Pancreas (tissue), 10 donors: ENCODE results near the gene RAC2. TPM values are rescaled to one million over a fixed set of nuclear protein-coding genes. Genes with fewer than 3 reads are reported as not detected.

Experiments used
- ATAC-seq, 4 donors: fragments of 200-7000 bp; cut with Tn5 transposase; one replicate each; pipeline versions ENCODE4 v1.8.0 to v1.9.1; 2020; ENCODE audit warnings: mild to moderate bottlenecking in 4 of 4, moderate library complexity in 4 of 4
- DNase-seq, 6 donors: peaks; one replicate each; pipeline ENCODE4 v3.0.0-alpha.2; 2020
- FAIRE-seq: peaks from 2 replicates; lab custom pipeline; 2012; peaks lifted over from hg19 to GRCh38; lab: Jason Lieb, UNC
- H3K27ac ChIP-seq, 4 donors: fragments of 200-600 bp; sonication (generic); 1 replicate in 3 of 4; 2 replicates in 1 of 4; pipeline versions ENCODE4 v1.5.0 to v1.8.0; 2020
- H3K27me3 ChIP-seq, 4 donors: fragments of 200-600 bp; one replicate each; pipeline ENCODE4 v1.8.0; 2021
- H3K36me3 ChIP-seq, 3 donors: fragments of 200-600 bp; sonication (generic) in 1 of 3; one replicate each; pipeline versions ENCODE4 v1.5.0 to v1.8.0; 2020 to 2021
- H3K4me1 ChIP-seq, 3 donors: fragments of 200-600 bp; one replicate each; pipeline ENCODE4 v1.8.0; 2021
- H3K4me3 ChIP-seq, 4 donors: fragments of 200-600 bp; sonication (generic) in 2 of 4; one replicate each; pipeline versions ENCODE4 v1.5.0 to v1.8.0; 2020 to 2021
- H3K9me3 ChIP-seq, 4 donors: fragments of 200-600 bp; one replicate each; pipeline ENCODE4 v1.8.0; 2021
- WGBS, 2 donors: extraction: QIAGEN DNeasy Blood & Tissue Kit; methylation state at CpG; one replicate each; pipeline ENCODE4 v1.1.7; 2013; 5-methylcytosine and 5-hydroxymethylcytosine counted together
- intact Hi-C, 3 donors: fragments of 100-400 bp; cut with DNase I; formaldehyde crosslinking; loops; one replicate each; pipeline versions ENCODE4 v1.11.1 to v1.14.2; 2022
- polyA plus RNA-seq, 2 donors: library from polyadenylated mRNA; stranded (reverse); fragments of 200-250 nt; gene quantifications; one replicate each; pipeline ENCODE4 v1.2.3, GENCODE V29; 2013
- total RNA-seq, 6 donors: library from RNA; stranded (reverse); fragmentation: NEBNext Ultra II Directional in 4 of 6; extraction: Animal tissue kit (Norgen Biotek cat#: 25700) in 4 of 6; gene quantifications; one replicate each; pipeline versions ENCODE4 v1.2.1 to v1.2.4, GENCODE V29; 2021 to 2023
- TF ChIP-seq, protein P1 (sequence below), 4 donors: fragments of 200-600 bp; sonication (generic) in 3 of 4; IDR thresholded peaks; one replicate each; pipeline versions ENCODE4 v1.5.0 to v1.8.0; 2021; ENCODE audit warnings: antibody characterized with exemption in 4 of 4
- donor health status: healthy with polysubstance abuse.
- donor health status: DM: no; HTN: no; CAD: no; lungs with moderate emphysema.
- donor health status: DM: no; HTN: no; CAD: no.
- donor health status: control.
- donor health status: control.
- donor health status: Bipolar disorder and iron deficiency.
- donor health status: DM: yes; HTN: yes; CAD: no.
- donor health status: DM: no; HTN: no; CAD: no.
- donor health status: DM: no; HTN: no; CAD: no.
- donor health status: DM: yes; HTN: yes; CAD: no.

Gene RAC2
- total and polyA plus RNA-seq, 8 donors, result 0.91 to 12.8 (median 3.0) TPM

DNA sequence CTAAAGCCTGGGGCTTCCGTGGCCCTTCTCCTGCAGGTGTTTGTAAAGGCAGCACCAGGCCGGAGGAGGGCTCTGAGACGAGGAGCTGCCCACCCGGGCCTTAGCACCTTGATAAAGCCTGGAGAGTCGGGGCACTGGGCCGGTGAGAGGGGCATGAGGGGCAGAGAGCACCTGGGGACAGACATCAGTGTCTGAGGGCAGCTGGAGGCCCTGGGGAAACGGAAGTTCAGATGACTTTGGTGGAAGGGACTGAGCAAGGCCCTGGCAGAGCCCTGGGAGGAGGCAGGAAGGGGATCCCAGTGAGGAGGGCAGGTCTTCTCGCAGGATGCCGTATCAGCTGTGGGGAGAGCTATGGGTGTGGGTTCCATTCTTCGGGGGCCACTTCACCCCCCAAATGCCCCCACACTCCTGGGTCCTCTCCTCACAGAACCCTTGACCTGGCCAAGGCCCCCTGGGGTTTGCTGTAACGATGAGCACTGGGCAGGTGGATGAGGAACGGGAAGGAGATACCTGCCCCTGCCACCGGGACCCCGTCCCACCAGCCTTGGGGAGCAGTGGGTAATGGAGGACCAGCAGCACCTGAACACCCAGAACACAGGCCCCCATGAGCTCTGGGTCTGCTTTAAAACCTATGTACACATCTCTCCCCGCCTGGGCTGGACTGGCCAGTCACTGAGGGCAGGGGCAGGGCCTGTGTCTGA lies 63.4 kb downstream of the RAC2 start:
- no peak for ATAC-seq
- peaks cover 0 to 8% (median 0%) of the 10 kb centered on the region in 3 donors for H3K4me1 ChIP-seq
- no peaks in the 10 kb centered on the region for H3K27me3 ChIP-seq
- H3K4me3 ChIP-seq, result no peak overlapping the region
- no peak overlapping the region for H3K27ac ChIP-seq
- peak in 2 of 6 donors; percentile 50 to 58 for DNase-seq
- 79 to 83% methylated on average over 15 of the region's 15 CpGs for WGBS, 2 donors
- TF ChIP-seq, protein P1, sequence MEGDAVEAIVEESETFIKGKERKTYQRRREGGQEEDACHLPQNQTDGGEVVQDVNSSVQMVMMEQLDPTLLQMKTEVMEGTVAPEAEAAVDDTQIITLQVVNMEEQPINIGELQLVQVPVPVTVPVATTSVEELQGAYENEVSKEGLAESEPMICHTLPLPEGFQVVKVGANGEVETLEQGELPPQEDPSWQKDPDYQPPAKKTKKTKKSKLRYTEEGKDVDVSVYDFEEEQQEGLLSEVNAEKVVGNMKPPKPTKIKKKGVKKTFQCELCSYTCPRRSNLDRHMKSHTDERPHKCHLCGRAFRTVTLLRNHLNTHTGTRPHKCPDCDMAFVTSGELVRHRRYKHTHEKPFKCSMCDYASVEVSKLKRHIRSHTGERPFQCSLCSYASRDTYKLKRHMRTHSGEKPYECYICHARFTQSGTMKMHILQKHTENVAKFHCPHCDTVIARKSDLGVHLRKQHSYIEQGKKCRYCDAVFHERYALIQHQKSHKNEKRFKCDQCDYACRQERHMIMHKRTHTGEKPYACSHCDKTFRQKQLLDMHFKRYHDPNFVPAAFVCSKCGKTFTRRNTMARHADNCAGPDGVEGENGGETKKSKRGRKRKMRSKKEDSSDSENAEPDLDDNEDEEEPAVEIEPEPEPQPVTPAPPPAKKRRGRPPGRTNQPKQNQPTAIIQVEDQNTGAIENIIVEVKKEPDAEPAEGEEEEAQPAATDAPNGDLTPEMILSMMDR (IDR thresholded peaks at IDR 0.05), result no peak
- FAIRE-seq, result no peak
- no peaks in the 10 kb centered on the region for H3K36me3 ChIP-seq
- H3K9me3 ChIP-seq, result no peaks in the 10 kb centered on the region
- intact Hi-C loops, result no loop called here

DNA sequence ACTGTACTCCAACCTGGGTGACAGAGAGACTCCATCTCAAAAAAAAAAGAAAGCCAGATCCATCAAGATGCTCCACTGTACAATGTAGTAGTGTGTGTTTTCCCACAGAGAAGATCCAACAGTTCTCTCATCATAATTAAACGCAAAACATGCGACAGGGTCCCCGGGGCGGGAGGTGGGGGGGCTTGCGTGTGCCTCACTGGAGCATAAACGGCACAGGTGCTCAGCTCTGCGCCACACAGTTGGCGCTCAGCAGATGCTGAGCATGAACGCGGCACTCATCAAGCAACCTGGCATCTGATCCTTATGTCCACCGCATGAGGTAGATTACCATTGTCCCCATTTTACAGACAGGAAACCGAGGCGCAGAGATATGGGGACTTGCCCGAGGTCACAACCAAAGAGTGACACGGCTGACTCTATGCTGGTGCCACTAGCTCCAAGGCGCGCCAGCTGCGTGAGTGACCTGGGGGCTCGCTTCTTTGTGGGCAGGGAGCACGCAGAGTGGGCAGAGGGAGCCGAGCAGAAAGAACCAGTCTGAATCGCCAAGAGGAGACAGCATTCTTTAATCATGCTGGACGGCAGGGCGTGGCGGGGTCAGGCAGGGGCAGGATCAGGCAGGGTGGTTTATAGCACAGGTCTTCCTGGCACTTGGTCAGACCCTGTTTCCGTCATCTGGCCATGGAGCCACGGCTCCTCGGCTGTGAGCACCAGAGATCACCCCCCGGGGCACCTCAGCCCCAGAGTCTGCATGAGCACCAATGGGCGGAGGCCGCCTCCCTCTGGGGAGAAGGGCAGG lies 64.2 kb downstream of the RAC2 start:
- no peak for ATAC-seq
- H3K4me1 ChIP-seq, result peaks cover 0 to 8% (median 0%) of the 10 kb centered on the region in 3 donors
- no peaks in the 10 kb centered on the region for H3K27me3 ChIP-seq
- H3K36me3 ChIP-seq, result no peaks in the 10 kb centered on the region
- no peak for FAIRE-seq
- no peak overlapping the region for H3K4me3 ChIP-seq
- no peak overlapping the region for H3K27ac ChIP-seq
- 85 to 87% methylated on average over 31 of the region's 31 CpGs for WGBS, 2 donors
- H3K9me3 ChIP-seq, result no peaks in the 10 kb centered on the region
- peak in 2 of 6 donors; percentile 48 to 51 for DNase-seq
- intact Hi-C loops, result no loop called here
- TF ChIP-seq, protein P1 (IDR thresholded peaks at IDR 0.05), result no peak

DNA sequence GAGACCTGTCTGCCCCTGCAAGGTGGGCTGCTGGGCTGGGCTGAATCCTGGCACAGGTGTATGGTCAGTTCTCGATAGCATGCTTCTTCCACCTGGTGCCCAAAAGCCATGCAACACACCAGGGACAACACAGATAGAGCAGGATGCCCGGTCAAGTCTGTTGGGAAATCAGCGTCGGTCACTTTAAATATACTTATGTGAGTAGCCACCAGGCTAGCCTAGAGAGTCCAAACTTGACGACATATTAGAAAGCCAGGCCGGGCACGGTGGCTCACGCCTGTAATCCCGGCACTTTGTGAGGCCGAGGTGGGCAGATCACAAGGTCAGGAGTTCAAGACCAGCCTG lies 65.0 kb downstream of the RAC2 start:
- Histone ChIP-seq H3K36me3 (no peaks in the 10 kb centered on the region), H3K27me3 (no peaks in the 10 kb centered on the region), H3K9me3 (no peaks in the 10 kb centered on the region), H3K4me3 (no peak overlapping the region), H3K4me1 (peaks cover 0 to 8% (median 0%) of the 10 kb centered on the region in 3 donors), H3K27ac (no peak overlapping the region)
- ATAC-seq (no peak), DNase-seq (peak in 1 of 6 donors; percentile 36), FAIRE-seq (no peak)
- WGBS, 2 donors, result 86 to 90% methylated on average over 10 of the region's 10 CpGs
- TF ChIP-seq, protein P1 (IDR thresholded peaks at IDR 0.05), result no peak
- intact Hi-C loops, result no loop called here

DNA sequence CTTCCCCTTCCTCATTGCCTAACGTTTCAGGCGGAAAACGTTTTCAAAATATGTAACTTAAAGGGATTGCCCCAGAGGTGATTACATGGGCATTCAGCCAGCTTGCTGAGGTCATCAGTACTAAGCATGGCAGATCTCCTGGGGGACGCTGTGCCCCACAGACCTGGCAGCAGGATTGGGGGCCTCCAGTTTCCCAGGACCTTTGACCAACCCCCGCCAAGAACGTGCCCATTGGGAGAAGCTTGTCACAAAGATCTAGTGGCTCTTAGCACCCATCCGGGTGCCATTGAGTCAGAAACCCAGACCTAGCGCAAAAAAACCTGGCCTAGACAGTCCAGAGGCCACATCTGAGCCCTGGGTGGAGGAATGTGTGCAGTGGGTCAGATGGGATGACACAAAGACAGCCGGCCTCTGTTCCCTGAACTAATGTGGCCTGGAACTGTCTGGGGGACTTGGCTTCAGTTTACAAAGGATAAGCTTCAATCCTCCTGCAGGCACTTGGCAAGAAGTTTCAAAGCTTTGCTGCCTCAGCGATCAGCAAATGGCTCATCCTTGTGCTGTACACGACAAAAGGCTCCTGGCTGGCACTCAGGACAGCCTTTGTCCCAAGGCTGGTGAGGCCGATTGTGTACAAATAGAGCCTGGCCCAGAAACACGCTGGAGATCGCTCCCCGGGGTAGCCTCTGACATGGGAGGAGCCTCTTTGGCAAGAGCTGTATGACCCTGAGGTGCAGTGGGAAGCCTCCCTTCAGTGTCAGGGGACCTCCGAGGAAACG lies 65.5 kb downstream of the RAC2 start:
- H3K4me1 ChIP-seq, result peaks cover 0 to 8% (median 0%) of the 10 kb centered on the region in 3 donors
- TF ChIP-seq, protein P1 (IDR thresholded peaks at IDR 0.05), result no peak
- intact Hi-C loops, result no loop called here
- DNase-seq (peak in 2 of 6 donors; percentile 29 to 46), ATAC-seq (peak; percentile 36 to 45 (median 42)), FAIRE-seq (no peak)
- peak overlapping the region in 1 of 4 donors; percentile 8 for H3K27ac ChIP-seq
- H3K4me3 ChIP-seq, result no peak overlapping the region
- WGBS, 2 donors, result 31% methylated on average over 17 of the region's 17 CpGs
- H3K27me3 ChIP-seq, result no peaks in the 10 kb centered on the region
- H3K9me3 ChIP-seq, result no peaks in the 10 kb centered on the region
- H3K36me3 ChIP-seq, result no peaks in the 10 kb centered on the region
